A673 (cell line): Measurements from ENCODE around the gene PELI3.

Experiments used
- CTCF ChIP-seq: fragments of 300-800, 200-600 bp; sonication (generic); conservative IDR thresholded peaks from 2 replicates; pipeline ENCODE4 v1.5.1; 2017; ENCODE audit warnings: low read depth, mild to moderate bottlenecking, antibody characterized with exemption, low read length, moderate library complexity, mixed read lengths
- EZH2 ChIP-seq: fragments of 200-600 bp; sonication (generic); IDR thresholded peaks from 2 replicates; pipeline ENCODE4 v1.6.1; 2017; ENCODE audit warnings: borderline replicate concordance, low read depth, mild to moderate bottlenecking, mixed read lengths, antibody characterized with exemption, low read length; ENCODE audit not compliant: poor library complexity, severe bottlenecking

DNA sequence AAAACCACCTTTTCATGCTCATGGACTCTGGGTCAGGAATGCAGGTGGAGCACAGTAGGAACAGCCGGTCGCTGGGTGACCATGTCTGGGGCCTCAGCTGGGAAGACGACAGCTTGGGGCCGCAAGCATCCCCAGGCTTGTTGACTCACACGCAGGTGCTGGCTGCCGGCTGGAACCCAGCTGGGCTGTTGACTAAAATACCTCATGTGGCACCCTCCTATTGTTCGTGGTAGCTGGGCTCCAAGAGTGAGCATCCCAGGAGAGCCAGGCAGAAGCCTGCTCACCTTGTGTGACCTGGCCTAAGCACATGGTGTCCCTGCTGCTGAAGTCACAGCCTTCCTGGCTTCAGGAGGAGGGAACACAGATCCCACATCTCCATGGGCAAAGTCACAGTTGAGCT is 22.9 kb downstream of the PELI3 start:
- TF ChIP-seq CTCF: no peak
- no peak for TF ChIP-seq EZH2
